HepG2 (cell line): ENCODE measurements around the gene STBD1. TPM values are rescaled to one million over a fixed set of nuclear protein-coding genes. Genes with fewer than 3 reads are reported as not detected.
A peak's percentile ranks its signal among the peaks of the same experiment; 100 is the strongest.

Source experiments
- ESRRA ChIP-seq: sonication (generic); formaldehyde crosslinking; IDR thresholded peaks from 2 replicates; pipeline ENCODE4 v1.5.1; 2020; ENCODE audit warnings: mild to moderate bottlenecking, low read depth, missing genetic modification reagents
- ETV5 ChIP-seq: IDR thresholded peaks from 2 replicates; pipeline ENCODE4 v1.6.1; 2018; ENCODE audit warnings: missing biosample characterization, missing genetic modification reagents, inconsistent platforms, borderline replicate concordance
- FOXK2 ChIP-seq: fragments of 450-650 bp; IDR thresholded peaks from 2 replicates; pipeline ENCODE4 v1.6.1; 2016
- LCORL ChIP-seq, 2 experiments: fragments of 450-650 bp in 1 of 2; sonication (generic) in 1 of 2; formaldehyde crosslinking in 1 of 2; IDR thresholded peaks; 2 replicates each; pipeline versions ENCODE4 v1.5.0 to v1.6.1; 2017 to 2020; ENCODE audit warnings: antibody characterized with exemption in 1 of 2, missing genetic modification reagents in 1 of 2
- MEF2D ChIP-seq: sonication (generic); formaldehyde crosslinking; IDR thresholded peaks from 2 replicates; pipeline ENCODE4 v1.5.1; 2020; ENCODE audit warnings: mild to moderate bottlenecking, missing genetic modification reagents
- MIXL1 ChIP-seq: IDR thresholded peaks from 2 replicates; pipeline ENCODE4 v1.6.1; 2016
- TEAD2 ChIP-seq: sonication (generic); formaldehyde crosslinking; IDR thresholded peaks from 2 replicates; pipeline ENCODE4 v1.9.0; 2021; ENCODE audit warnings: missing genetic modification reagents
- THRA ChIP-seq: sonication (generic); formaldehyde crosslinking; IDR thresholded peaks from 2 replicates; pipeline ENCODE4 v1.4.0; 2020; ENCODE audit warnings: missing genetic modification reagents, borderline replicate concordance
- U2AF2 ChIP-seq: fragments of 200-400 bp; formaldehyde crosslinking; IDR thresholded peaks from 2 replicates; pipeline ENCODE4 v1.6.1; 2017; ENCODE audit warnings: low read depth, mild to moderate bottlenecking, low read length
- YEATS2 ChIP-seq: sonication (generic); formaldehyde crosslinking; IDR thresholded peaks from 2 replicates; pipeline ENCODE4 v1.4.0; 2020; ENCODE audit warnings: missing genetic modification reagents, borderline replicate concordance
- ZFP82 ChIP-seq: sonication (generic); formaldehyde crosslinking; IDR thresholded peaks from 2 replicates; pipeline ENCODE4 v1.5.1; 2020; ENCODE audit warnings: mild to moderate bottlenecking, missing genetic modification reagents, borderline replicate concordance
- ZKSCAN8 ChIP-seq: IDR thresholded peaks from 2 replicates; pipeline ENCODE4 v1.6.1; 2016; ENCODE audit warnings: borderline replicate concordance, missing genetic modification reagents, missing compliant biosample characterization
- ZNF12 ChIP-seq: sonication (generic); formaldehyde crosslinking; IDR thresholded peaks from 2 replicates; pipeline ENCODE4 v1.5.0; 2020; ENCODE audit warnings: missing genetic modification reagents
- ZNF615 ChIP-seq: sonication (generic); formaldehyde crosslinking; IDR thresholded peaks from 2 replicates; pipeline ENCODE4 v1.5.0; 2020; ENCODE audit warnings: mild to moderate bottlenecking, missing genetic modification reagents, borderline replicate concordance
- ZNF670 ChIP-seq: sonication (generic); formaldehyde crosslinking; IDR thresholded peaks from 2 replicates; pipeline ENCODE4 v1.8.0; 2022; ENCODE audit warnings: mild to moderate bottlenecking, missing genetic modification reagents, borderline replicate concordance
- polyA plus RNA-seq, 8 experiments: library from polyadenylated mRNA; depleted of rRNA in 3 of 8; stranded (reverse) in 7 of 8; unstranded in 1 of 8; fragments of >200 nt; fragmentation: Illumina TruSeq in 4 of 8; extraction: Trizol in 4 of 8; gene quantifications; 2 replicates each; pipeline versions ENCODE4 v1.2.1 to v1.2.3, GENCODE V29; 2011 to 2016; ENCODE audit warnings: low read depth in 4 of 8, missing spikeins in 1 of 8, mixed read lengths in 1 of 8; ENCODE audit not compliant: insufficient read depth in 1 of 8
- total RNA-seq, 5 experiments: library from RNA; depleted of rRNA; stranded (reverse); fragments of >200 nt; fragmentation: Illumina TruSeq; extraction: Trizol; gene quantifications; 2 replicates each; pipeline ENCODE4 v1.2.3, GENCODE V29; 2016; ENCODE audit warnings: low read depth in 1 of 5
- TF ChIP-seq, protein P1 (sequence below): sonication (generic); formaldehyde crosslinking; IDR thresholded peaks from 2 replicates; pipeline ENCODE4 v1.4.0; 2020; ENCODE audit warnings: missing genetic modification reagents, borderline replicate concordance
- TF ChIP-seq, protein P2 (sequence below): IDR thresholded peaks from 2 replicates; pipeline ENCODE4 v1.6.1; 2016; ENCODE audit warnings: missing biosample characterization, missing genetic modification reagents, low read depth
- TF ChIP-seq, protein P3 (sequence below): sonication (generic); formaldehyde crosslinking; IDR thresholded peaks from 2 replicates; pipeline ENCODE4 v1.4.0; 2020; ENCODE audit warnings: missing genetic modification reagents
- TF ChIP-seq, protein P4 (sequence below), 2 experiments: fragments of 450-650 bp in 1 of 2; sonication (generic) in 1 of 2; formaldehyde crosslinking; IDR thresholded peaks; 2 replicates each; pipeline versions ENCODE4 v1.5.0 to v1.8.0; 2020 to 2022; ENCODE audit warnings: mild to moderate bottlenecking in 1 of 2, missing genetic modification reagents in 1 of 2

Gene STBD1
- total and polyA plus RNA-seq, 2 of the 13 experiments (the other 11 are each of a cell fraction or from before 2014, with no cell fraction given) = 2.8 to 4.3 TPM

DNA sequence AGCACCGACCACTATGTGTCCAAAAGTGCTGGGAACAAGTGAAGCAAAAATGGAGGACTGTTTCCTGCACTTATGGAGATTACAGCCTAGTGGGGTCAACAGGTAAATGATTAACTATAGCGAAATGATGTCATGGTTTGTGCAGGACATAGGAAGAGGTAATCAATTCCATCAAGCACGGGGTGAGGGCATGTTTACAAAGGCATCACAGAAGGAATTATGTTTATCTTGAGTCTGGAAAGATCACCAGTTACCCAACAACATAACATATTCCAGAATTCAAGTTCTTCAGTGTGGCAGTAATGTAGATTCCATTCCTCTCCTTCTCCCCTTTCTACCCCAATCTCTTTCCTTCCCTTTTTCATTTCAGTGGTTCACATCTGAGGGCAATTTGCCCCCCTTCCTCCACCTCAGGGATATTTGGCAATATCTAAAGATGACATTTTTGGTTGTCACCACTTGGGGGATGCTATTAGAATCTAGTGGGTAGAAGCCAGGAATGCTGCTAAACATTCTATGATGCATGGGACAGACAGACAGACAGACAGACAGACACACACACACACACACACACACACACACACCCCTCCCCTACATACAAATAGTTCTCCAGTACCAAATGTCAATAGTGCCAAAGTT is 30.9 kb upstream of the STBD1 start (continued):
- TF ChIP-seq, protein P1, sequence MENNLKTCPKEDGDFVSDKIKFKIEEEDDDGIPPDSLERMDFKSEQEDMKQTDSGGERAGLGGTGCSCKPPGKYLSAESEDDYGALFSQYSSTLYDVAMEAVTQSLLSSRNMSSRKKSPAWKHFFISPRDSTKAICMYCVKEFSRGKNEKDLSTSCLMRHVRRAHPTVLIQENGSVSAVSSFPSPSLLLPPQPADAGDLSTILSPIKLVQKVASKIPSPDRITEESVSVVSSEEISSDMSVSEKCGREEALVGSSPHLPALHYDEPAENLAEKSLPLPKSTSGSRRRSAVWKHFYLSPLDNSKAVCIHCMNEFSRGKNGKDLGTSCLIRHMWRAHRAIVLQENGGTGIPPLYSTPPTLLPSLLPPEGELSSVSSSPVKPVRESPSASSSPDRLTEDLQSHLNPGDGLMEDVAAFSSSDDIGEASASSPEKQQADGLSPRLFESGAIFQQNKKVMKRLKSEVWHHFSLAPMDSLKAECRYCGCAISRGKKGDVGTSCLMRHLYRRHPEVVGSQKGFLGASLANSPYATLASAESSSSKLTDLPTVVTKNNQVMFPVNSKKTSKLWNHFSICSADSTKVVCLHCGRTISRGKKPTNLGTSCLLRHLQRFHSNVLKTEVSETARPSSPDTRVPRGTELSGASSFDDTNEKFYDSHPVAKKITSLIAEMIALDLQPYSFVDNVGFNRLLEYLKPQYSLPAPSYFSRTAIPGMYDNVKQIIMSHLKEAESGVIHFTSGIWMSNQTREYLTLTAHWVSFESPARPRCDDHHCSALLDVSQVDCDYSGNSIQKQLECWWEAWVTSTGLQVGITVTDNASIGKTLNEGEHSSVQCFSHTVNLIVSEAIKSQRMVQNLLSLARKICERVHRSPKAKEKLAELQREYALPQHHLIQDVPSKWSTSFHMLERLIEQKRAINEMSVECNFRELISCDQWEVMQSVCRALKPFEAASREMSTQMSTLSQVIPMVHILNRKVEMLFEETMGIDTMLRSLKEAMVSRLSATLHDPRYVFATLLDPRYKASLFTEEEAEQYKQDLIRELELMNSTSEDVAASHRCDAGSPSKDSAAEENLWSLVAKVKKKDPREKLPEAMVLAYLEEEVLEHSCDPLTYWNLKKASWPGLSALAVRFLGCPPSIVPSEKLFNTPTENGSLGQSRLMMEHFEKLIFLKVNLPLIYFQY = no peak
- TF ChIP-seq TEAD2 (CRISPR knock-in tag) = no peak
- TF ChIP-seq ZNF12 (CRISPR knock-in tag) = no peak
- no peak for TF ChIP-seq ZKSCAN8 (CRISPR knock-in tag)
- TF ChIP-seq, protein P2, sequence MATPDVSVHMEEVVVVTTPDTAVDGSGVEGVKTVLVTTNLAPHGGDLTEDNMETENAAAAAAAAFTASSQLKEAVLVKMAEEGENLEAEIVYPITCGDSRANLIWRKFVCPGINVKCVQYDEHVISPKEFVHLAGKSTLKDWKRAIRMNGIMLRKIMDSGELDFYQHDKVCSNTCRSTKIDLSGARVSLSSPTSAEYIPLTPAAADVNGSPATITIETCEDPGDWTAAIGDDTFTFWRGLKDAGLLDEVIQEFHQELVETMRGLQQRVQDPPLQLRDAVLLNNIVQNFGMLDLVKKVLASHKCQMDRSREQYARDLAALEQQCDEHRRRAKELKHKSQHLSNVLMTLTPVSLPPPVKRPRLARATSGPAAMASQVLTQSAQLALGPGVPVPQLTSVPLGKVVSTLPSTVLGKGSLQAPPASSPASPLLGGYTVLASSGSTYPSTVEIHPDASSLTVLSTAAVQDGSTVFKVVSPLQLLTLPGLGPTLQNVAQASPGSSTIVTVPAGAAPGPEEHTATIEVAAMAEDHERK (CRISPR knock-in tag) = no peak
- TF ChIP-seq U2AF2 = no peak
- TF ChIP-seq LCORL (IDR thresholded peaks at IDR 0.05) = peak; percentile 23; the same call in 1 of the 2 replicates
- no peak for TF ChIP-seq LCORL (CRISPR knock-in tag; IDR thresholded peaks at IDR 0.05)
- TF ChIP-seq ETV5 (CRISPR knock-in tag) = peak; percentile 60; the same call in 1 of the 2 replicates
- 0 out of 2 replicates have a peak, but pooled peaks have one; percentile 57 for TF ChIP-seq MIXL1
- peak; percentile 67; the same call in 1 of the 2 replicates for TF ChIP-seq FOXK2
- TF ChIP-seq YEATS2 (CRISPR knock-in tag) = no peak
- TF ChIP-seq ZNF615 (CRISPR knock-in tag) = no peak
- no peak for TF ChIP-seq ZFP82 (CRISPR knock-in tag)
- no peak for TF ChIP-seq ESRRA (CRISPR knock-in tag)
- TF ChIP-seq, protein P3, sequence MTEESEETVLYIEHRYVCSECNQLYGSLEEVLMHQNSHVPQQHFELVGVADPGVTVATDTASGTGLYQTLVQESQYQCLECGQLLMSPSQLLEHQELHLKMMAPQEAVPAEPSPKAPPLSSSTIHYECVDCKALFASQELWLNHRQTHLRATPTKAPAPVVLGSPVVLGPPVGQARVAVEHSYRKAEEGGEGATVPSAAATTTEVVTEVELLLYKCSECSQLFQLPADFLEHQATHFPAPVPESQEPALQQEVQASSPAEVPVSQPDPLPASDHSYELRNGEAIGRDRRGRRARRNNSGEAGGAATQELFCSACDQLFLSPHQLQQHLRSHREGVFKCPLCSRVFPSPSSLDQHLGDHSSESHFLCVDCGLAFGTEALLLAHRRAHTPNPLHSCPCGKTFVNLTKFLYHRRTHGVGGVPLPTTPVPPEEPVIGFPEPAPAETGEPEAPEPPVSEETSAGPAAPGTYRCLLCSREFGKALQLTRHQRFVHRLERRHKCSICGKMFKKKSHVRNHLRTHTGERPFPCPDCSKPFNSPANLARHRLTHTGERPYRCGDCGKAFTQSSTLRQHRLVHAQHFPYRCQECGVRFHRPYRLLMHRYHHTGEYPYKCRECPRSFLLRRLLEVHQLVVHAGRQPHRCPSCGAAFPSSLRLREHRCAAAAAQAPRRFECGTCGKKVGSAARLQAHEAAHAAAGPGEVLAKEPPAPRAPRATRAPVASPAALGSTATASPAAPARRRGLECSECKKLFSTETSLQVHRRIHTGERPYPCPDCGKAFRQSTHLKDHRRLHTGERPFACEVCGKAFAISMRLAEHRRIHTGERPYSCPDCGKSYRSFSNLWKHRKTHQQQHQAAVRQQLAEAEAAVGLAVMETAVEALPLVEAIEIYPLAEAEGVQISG = no peak
- TF ChIP-seq, protein P4, sequence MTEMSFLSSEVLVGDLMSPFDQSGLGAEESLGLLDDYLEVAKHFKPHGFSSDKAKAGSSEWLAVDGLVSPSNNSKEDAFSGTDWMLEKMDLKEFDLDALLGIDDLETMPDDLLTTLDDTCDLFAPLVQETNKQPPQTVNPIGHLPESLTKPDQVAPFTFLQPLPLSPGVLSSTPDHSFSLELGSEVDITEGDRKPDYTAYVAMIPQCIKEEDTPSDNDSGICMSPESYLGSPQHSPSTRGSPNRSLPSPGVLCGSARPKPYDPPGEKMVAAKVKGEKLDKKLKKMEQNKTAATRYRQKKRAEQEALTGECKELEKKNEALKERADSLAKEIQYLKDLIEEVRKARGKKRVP (CRISPR knock-in tag; IDR thresholded peaks at IDR 0.05) = peak in 1 of 2 experiments; percentile 63; a peak in 2 of 4 replicates
- TF ChIP-seq ZNF670 = peak; percentile 36; the same call in 1 of the 2 replicates
- TF ChIP-seq MEF2D = no peak
- TF ChIP-seq THRA (CRISPR knock-in tag) = 0 out of 2 replicates have a peak, but pooled peaks have one; percentile 33
